ENCODE measurements around the gene TRH. TPM values are rescaled to one million over a fixed set of nuclear protein-coding genes. Genes with fewer than 3 reads are reported as not detected.
"Not testable (repeated sequence)": the region's sequence is repeated elsewhere in the genome, so short reads cannot be mapped to it uniquely, and the experiment has no call there.

The TRH gene
- polyA plus RNA-seq, 1 donor, result 0.16 TPM

DNA sequence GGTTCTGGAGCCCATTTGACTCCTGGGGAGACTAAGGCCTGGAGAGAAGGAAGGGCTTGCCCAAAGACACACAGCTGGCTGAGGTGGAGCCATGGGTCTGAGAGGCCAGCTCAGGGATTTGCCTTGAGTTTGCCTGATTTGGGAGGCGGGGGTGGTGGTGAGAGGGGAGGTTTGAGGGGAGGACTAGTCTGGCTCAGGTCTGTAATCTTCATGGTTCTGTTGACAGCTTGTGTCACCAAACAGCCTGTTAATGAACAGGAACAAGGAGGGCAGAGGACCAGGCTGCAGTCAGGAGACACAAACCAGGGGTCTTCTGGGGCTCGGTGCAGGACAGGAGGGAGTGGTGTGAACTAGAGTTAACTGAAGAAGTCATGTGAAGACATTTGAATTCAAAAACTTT, 3.6 kb downstream of the TRH start:
- Histone ChIP-seq H3K4me1 (ENCODE audit: control insufficient read depth, insufficient read depth, low read length) (peaks cover 11% of the 10 kb centered on the region), H3K9me3 (ENCODE audit: control insufficient read depth, low read depth, low read length) (peaks cover 7% of the 10 kb centered on the region), H3K36me3 (ENCODE audit: control insufficient read depth, insufficient read depth, low read length) (no peaks in the 10 kb centered on the region), H3K27me3 (ENCODE audit: control insufficient read depth, insufficient read depth, low read length) (peaks cover 73% of the 10 kb centered on the region), H3K27ac (ENCODE audit: low read length) (no peak overlapping the region), H3K4me3 (ENCODE audit: low read length) (no peak overlapping the region)
- DNase-seq, result no peak
- 67% methylated on average over 1 of the region's 2 CpGs for WGBS (ENCODE audit: insufficient coverage, low lambda C conversion rate)

DNA sequence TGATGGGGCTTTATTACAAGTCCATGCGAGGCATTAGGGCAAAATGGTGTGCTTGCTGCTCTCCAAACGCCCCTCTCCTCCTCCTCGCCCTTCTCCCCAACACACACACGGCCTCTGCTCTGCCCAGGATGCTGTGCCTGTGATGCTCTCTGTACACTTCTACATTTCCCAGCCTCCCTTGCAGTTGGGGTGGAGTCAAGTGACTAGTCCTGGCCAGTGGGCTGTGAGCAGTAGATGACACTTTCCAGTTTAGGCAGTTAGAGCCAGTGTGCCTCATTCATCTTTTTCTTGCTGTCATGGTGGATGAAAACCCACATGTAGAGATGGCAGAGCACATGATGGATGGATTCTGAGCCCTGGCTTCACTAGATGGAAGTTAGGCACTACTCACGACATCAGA, 5.4 kb downstream of the TRH start:
- peaks cover 4% of the 10 kb centered on the region for H3K9me3 ChIP-seq (ENCODE audit: control insufficient read depth, low read depth, low read length)
- no peak overlapping the region for H3K4me3 ChIP-seq (ENCODE audit: low read length)
- no peak overlapping the region for H3K27ac ChIP-seq (ENCODE audit: low read length)
- peaks cover 9% of the 10 kb centered on the region for H3K4me1 ChIP-seq (ENCODE audit: control insufficient read depth, insufficient read depth, low read length)
- WGBS (ENCODE audit: insufficient coverage, low lambda C conversion rate), result no CpG with 5 or more reads among the region's 5 CpGs
- no peaks in the 10 kb centered on the region for H3K36me3 ChIP-seq (ENCODE audit: control insufficient read depth, insufficient read depth, low read length)
- peaks cover 55% of the 10 kb centered on the region for H3K27me3 ChIP-seq (ENCODE audit: control insufficient read depth, insufficient read depth, low read length)
- no peak for DNase-seq

DNA sequence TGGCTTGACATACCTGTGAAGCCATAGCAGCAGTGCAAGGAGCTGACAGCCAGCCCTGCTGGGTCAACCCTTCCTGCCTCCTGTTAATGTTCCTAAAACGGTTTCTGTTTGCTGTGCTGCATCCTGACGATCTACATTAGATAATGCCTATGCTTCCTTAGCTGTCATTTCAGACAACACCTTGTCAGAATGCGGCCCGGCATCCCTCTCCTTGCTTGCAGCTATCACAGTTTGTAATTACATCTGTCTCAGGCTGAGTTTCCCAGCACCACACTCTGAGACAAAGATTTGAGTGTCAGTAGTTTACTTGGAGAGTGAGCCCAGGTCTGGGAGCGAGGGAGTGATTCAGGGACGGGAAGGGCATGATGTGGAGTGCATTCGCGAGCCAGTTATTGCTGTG, 9.0 kb downstream of the TRH start:
- Histone ChIP-seq H3K36me3 (ENCODE audit: control insufficient read depth, insufficient read depth, low read length) (no peaks in the 10 kb centered on the region), H3K27ac (ENCODE audit: low read length) (no peak overlapping the region), H3K4me3 (ENCODE audit: low read length) (no peak overlapping the region), H3K27me3 (ENCODE audit: control insufficient read depth, insufficient read depth, low read length) (peaks cover 21% of the 10 kb centered on the region), H3K9me3 (ENCODE audit: control insufficient read depth, low read depth, low read length) (no peaks in the 10 kb centered on the region), H3K4me1 (ENCODE audit: control insufficient read depth, insufficient read depth, low read length) (no peaks in the 10 kb centered on the region)
- WGBS (ENCODE audit: insufficient coverage, low lambda C conversion rate), result 60% methylated on average over 1 of the region's 8 CpGs
- no peak for DNase-seq

DNA sequence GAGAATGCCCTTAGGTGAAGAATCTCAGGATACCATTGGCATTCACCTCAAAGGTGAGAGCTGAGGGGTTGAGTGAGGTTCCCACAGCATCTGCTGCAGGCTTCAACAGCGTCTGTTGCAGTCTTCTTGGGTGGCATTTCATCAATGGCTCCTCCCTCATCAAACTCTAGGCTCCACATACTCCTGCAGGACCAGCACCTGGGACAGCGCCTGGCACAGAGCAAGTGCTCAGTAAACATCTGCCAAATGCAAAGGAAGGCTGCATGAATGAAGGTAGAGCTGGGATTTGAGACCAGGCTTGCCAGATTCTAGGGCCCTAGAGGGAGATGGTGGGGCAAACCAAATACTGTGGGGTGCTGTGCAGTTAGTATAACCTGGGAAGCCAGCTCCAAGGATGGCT, 9.6 kb downstream of the TRH start:
- Histone ChIP-seq H3K9me3 (ENCODE audit: control insufficient read depth, low read depth, low read length) (no peaks in the 10 kb centered on the region), H3K4me1 (ENCODE audit: control insufficient read depth, insufficient read depth, low read length) (no peaks in the 10 kb centered on the region), H3K27me3 (ENCODE audit: control insufficient read depth, insufficient read depth, low read length) (peaks cover 17% of the 10 kb centered on the region), H3K4me3 (ENCODE audit: low read length) (no peak overlapping the region), H3K27ac (ENCODE audit: low read length) (no peak overlapping the region), H3K36me3 (ENCODE audit: control insufficient read depth, insufficient read depth, low read length) (no peaks in the 10 kb centered on the region)
- DNase-seq, result no peak
- WGBS (ENCODE audit: insufficient coverage, low lambda C conversion rate), result no CpG with 5 or more reads among the region's 2 CpGs

DNA sequence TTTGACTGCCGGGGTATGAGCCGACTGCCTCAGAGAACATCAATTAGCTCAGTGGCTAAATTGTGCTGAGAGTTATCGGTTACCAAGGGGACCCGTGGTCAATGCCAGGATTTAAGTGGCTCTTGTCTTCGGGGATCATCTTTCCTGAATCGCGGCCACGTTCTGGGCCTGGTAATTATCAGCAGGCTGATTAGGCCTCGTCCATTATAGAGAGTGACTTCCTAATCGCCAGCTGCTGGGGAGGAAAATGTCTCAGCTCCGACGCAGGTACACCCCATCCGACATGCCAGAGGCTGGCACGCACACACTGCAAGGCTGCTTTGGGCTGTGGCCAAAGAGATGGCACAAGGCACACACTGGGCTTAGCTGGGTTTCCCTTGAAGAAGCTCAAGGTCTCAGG, 10.6 kb downstream of the TRH start:
- Histone ChIP-seq H3K27me3 (ENCODE audit: control insufficient read depth, insufficient read depth, low read length) (peaks cover 14% of the 10 kb centered on the region), H3K4me1 (ENCODE audit: control insufficient read depth, insufficient read depth, low read length) (no peaks in the 10 kb centered on the region), H3K27ac (ENCODE audit: low read length) (no peak overlapping the region), H3K4me3 (ENCODE audit: low read length) (no peak overlapping the region), H3K9me3 (ENCODE audit: control insufficient read depth, low read depth, low read length) (no peaks in the 10 kb centered on the region), H3K36me3 (ENCODE audit: control insufficient read depth, insufficient read depth, low read length) (no peaks in the 10 kb centered on the region)
- no peak for DNase-seq
- no CpG with 5 or more reads among the region's 14 CpGs for WGBS (ENCODE audit: insufficient coverage, low lambda C conversion rate)

DNA sequence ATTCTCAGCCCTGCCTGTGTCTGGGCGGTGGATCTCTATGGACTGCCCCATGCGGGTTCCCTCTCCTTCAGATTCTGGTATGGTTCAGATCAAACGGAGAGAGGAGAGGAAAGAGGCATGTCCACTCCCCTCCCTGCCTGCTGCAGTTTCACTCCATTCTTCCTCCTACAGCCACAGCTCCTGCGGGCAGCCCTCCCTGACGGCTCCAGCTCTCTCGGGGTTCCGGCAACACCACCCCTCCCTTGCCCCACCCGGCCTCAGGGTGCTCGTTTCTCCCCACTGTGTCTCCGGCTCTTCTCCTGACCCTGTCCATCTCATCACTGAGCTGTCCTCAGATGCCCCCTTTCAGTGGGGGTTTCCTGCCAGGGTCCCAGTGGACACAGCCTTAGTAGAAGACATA, 13.9 kb downstream of the TRH start:
- 40% methylated on average over 3 of the region's 10 CpGs for WGBS (ENCODE audit: insufficient coverage, low lambda C conversion rate)
- DNase-seq, result no peak

DNA sequence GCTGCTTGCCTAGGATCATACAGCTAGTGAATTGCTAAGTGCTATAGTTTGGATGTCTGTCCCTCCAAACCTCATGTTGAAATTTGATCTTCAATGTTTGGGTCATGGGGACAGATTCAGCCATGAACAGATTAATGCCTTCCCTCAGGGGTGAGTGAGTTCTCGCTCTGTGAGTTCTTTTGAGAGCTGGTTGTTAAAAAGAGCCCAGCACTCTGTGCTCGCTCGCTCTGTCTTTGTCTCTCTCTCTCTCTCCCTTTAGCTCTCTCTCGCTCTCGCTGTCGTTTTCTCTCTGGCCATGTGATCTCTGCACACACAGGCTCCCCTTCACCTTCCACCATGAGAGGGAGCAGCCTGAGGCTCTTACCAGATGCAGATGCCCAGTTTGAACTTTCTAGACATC, 14.9 kb downstream of the TRH start:
- Histone ChIP-seq H3K9me3 (ENCODE audit: control insufficient read depth, low read depth, low read length) (no peaks in the 10 kb centered on the region), H3K27me3 (ENCODE audit: control insufficient read depth, insufficient read depth, low read length) (peaks cover 20% of the 10 kb centered on the region), H3K4me3 (ENCODE audit: low read length) (no peak overlapping the region), H3K36me3 (ENCODE audit: control insufficient read depth, insufficient read depth, low read length) (no peaks in the 10 kb centered on the region), H3K27ac (ENCODE audit: low read length) (no peak overlapping the region), H3K4me1 (ENCODE audit: control insufficient read depth, insufficient read depth, low read length) (no peaks in the 10 kb centered on the region)
- no peak for DNase-seq
- no CpG with 5 or more reads among the region's 6 CpGs for WGBS (ENCODE audit: insufficient coverage, low lambda C conversion rate)

More for the DNA sequence above, 13.9 kb downstream of the TRH start:
- Histone ChIP-seq H3K27ac (ENCODE audit: low read length) (no peak overlapping the region), H3K4me1 (ENCODE audit: control insufficient read depth, insufficient read depth, low read length) (no peaks in the 10 kb centered on the region), H3K4me3 (ENCODE audit: low read length) (no peak overlapping the region), H3K9me3 (ENCODE audit: control insufficient read depth, low read depth, low read length) (no peaks in the 10 kb centered on the region), H3K27me3 (ENCODE audit: control insufficient read depth, insufficient read depth, low read length) (peaks cover 14% of the 10 kb centered on the region), H3K36me3 (ENCODE audit: control insufficient read depth, insufficient read depth, low read length) (no peaks in the 10 kb centered on the region)

DNA sequence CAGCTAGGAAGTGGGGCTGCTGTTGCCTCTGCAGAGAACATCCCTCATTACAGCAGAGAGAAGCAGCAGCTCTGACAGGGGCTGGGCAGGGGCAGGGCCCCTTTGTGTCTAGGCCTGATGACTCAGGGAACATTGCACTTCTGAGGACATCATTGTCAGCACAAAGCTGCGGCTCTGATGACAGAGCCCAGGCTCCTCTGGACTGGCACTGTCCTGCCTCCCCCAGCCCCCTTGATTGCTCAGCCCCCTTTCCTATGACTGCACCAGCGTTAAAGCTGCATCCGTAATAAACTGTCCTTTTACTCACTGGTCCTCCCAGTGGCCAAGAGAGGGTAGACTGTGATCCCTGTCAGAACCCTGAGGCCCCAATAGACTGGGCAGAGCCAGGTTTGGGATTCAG, 18.3 kb downstream of the TRH start:
- Histone ChIP-seq H3K9me3 (ENCODE audit: control insufficient read depth, low read depth, low read length) (no peaks in the 10 kb centered on the region), H3K4me1 (ENCODE audit: control insufficient read depth, insufficient read depth, low read length) (no peaks in the 10 kb centered on the region), H3K4me3 (ENCODE audit: low read length) (no peak overlapping the region), H3K27ac (ENCODE audit: low read length) (no peak overlapping the region), H3K27me3 (ENCODE audit: control insufficient read depth, insufficient read depth, low read length) (peaks cover 23% of the 10 kb centered on the region), H3K36me3 (ENCODE audit: control insufficient read depth, insufficient read depth, low read length) (no peaks in the 10 kb centered on the region)
- no CpG with 5 or more reads among the region's 3 CpGs for WGBS (ENCODE audit: insufficient coverage, low lambda C conversion rate)
- DNase-seq, result no peak

DNA sequence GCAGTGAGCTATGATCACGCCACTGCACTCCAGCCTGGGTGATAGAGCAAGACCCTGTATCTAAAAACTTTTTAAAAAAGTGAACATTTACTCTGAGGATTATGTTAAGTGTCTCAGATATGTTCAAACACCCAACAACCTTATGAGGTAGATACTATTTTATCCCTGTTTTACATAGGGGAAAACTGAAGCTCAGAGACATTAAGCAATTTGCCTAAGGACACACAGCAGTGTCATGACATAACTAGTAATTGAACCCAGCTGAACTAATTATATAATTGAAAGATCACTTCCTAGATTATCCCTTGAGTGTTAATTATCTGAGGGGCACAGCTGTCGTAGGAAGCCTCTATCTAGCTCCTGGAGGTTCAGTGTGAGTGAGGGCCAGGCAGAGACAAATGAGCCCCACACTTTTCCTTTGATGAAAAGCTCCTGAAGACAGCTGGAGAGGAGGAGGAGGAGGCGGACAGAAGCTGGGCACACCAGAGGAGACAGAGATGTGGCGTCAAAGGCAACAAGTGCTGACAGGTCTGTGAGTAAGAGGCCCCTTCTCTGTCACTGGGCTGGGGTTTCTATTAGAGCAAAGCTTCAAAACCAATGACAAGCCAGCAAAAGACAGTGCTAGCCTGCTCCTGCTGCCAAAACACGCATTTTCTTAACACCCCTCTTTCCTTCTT, 20.5 kb downstream of the TRH start:
- no peaks in the 10 kb centered on the region for H3K36me3 ChIP-seq (ENCODE audit: control insufficient read depth, insufficient read depth, low read length)
- no peak overlapping the region for H3K27ac ChIP-seq (ENCODE audit: low read length)
- WGBS (ENCODE audit: insufficient coverage, low lambda C conversion rate), result no CpG with 5 or more reads among the region's 5 CpGs
- H3K4me1 ChIP-seq (ENCODE audit: control insufficient read depth, insufficient read depth, low read length), result no peaks in the 10 kb centered on the region
- peaks cover 25% of the 10 kb centered on the region for H3K27me3 ChIP-seq (ENCODE audit: control insufficient read depth, insufficient read depth, low read length)
- no peak for DNase-seq
- H3K4me3 ChIP-seq (ENCODE audit: low read length), result no peak overlapping the region
- H3K9me3 ChIP-seq (ENCODE audit: control insufficient read depth, low read depth, low read length), result no peaks in the 10 kb centered on the region

DNA sequence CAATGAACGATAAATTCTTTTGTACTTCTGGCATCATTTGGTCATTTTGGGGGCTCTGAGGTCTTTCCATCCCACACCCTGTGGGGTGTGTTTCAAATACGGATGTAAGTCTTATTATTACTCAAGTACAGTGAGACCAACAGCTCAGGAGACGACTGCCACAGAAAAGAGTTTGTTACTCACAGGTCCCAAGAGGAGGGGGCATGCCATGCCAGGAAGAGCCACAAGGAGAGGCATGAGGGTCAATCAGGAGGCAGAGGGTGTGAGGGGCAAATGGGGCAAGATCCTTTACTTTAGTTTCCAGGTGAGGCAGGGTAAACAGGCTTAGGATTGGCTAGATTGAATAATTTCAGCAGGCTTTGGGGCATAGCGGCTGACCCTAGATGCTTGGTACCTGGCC, 21.6 kb downstream of the TRH start:
- no peak for DNase-seq
- Histone ChIP-seq H3K27ac (ENCODE audit: low read length) (no peak overlapping the region), H3K27me3 (ENCODE audit: control insufficient read depth, insufficient read depth, low read length) (peaks cover 21% of the 10 kb centered on the region), H3K36me3 (ENCODE audit: control insufficient read depth, insufficient read depth, low read length) (no peaks in the 10 kb centered on the region), H3K4me3 (ENCODE audit: low read length) (no peak overlapping the region), H3K4me1 (ENCODE audit: control insufficient read depth, insufficient read depth, low read length) (no peaks in the 10 kb centered on the region), H3K9me3 (ENCODE audit: control insufficient read depth, low read depth, low read length) (no peaks in the 10 kb centered on the region)
- no CpG with 5 or more reads among the region's 4 CpGs for WGBS (ENCODE audit: insufficient coverage, low lambda C conversion rate)

DNA sequence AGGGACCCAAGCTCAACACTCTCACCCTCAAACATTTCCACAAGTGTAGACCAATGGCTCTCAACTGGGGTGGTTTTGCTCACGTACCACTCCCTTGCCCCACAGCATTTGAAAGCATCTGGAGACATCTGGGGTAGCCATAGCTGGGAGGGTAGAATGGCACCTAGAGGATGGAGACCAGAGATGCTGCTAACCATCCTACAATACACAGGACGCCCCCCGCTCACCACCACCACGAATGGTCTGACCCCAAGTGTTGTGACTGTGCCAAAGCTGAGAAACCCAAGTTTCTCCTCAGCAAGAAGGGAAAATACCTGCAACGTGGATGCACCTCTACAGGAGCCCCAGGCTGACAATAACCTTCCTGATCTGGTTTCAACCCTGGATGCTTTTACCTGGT, 24.7 kb downstream of the TRH start:
- H3K4me1 ChIP-seq (ENCODE audit: control insufficient read depth, insufficient read depth, low read length); H3K27ac ChIP-seq (ENCODE audit: low read length); H3K4me3 ChIP-seq (ENCODE audit: low read length); H3K9me3 ChIP-seq (ENCODE audit: control insufficient read depth, low read depth, low read length); DNase-seq; H3K36me3 ChIP-seq (ENCODE audit: control insufficient read depth, insufficient read depth, low read length): not testable (repeated sequence)
- peaks cover 17% of the 10 kb centered on the region for H3K27me3 ChIP-seq (ENCODE audit: control insufficient read depth, insufficient read depth, low read length)
- WGBS (ENCODE audit: insufficient coverage, low lambda C conversion rate), result no CpG with 5 or more reads among the region's 5 CpGs

Data from large intestine (tissue), 3 donors.